ENCODE results near the gene BAMBI. TPM values are rescaled to one million over a fixed set of nuclear protein-coding genes. Genes with fewer than 3 reads are reported as not detected.

The BAMBI gene
- polyA plus RNA-seq, 1 of the 3 experiments (the other 2 are of a cell fraction), result 2.8 TPM

- 87% methylated on average over 3 of the region's 3 CpGs for WGBS (ENCODE audit: low lambda C conversion rate)
- POLR2A ChIA-PET, result no interaction called here
Observed at GRCh38 chr10:28687683-28688001, 10.3 kb downstream of the BAMBI start.

GRCh38 chr10:28690545-28690944 lies 13.2 kb downstream of the BAMBI start:
- no peaks in the 10 kb centered on the region for H3K36me3 ChIP-seq (replicated peaks in 1 of 2; ENCODE audit: control insufficient read depth in 1 of 2, insufficient read depth in 2 of 2, low read length in 1 of 2)
- no peaks in the 10 kb centered on the region for H4K20me1 ChIP-seq (ENCODE audit: insufficient read depth)
- WGBS (ENCODE audit: low lambda C conversion rate), result 79% methylated on average over 2 of the region's 2 CpGs
- H3K79me2 ChIP-seq (ENCODE audit: insufficient read depth), result no peaks in the 10 kb centered on the region
- no peaks in the 10 kb centered on the region for H3K9me3 ChIP-seq
- no peaks in the 10 kb centered on the region for H3K9me2 ChIP-seq
- no peak for DNase-seq
- ChIA-PET CTCF (interaction anchor here (1.4 to 2.0 kb wide), 2 partner anchors 10 to 27 kb away, joined by 4 to 5 read pairs; no protein-coding TSS in a partner anchor), POLR2A (no interaction called here)
- no peak overlapping the region for H3K9ac ChIP-seq
- H3K4me2 ChIP-seq, result no peak overlapping the region
- no peak overlapping the region for H3K27ac ChIP-seq (ENCODE audit: low read depth in 2 of 2, low read length in 1 of 2)
- no peak overlapping the region for H2AFZ ChIP-seq (ENCODE audit: low read depth)
- H3K27me3 ChIP-seq (ENCODE audit: insufficient read depth), result no peaks in the 10 kb centered on the region
- H3F3A ChIP-seq (replicated peaks; ENCODE audit: insufficient read depth), result peaks cover 7% of the 10 kb centered on the region
- peaks cover 7 to 20% of the 10 kb centered on the region in 2 experiments; a peak in 3 of 4 replicates for H3K4me1 ChIP-seq (ENCODE audit: control insufficient read depth in 1 of 2, insufficient read depth in 2 of 2, low read depth in 1 of 2, low read length in 1 of 2)
- H3K4me3 ChIP-seq (ENCODE audit: low read depth in 2 of 2, low read length in 1 of 2), result no peak overlapping the region
- TF ChIP-seq CHD2 (IDR thresholded peaks at IDR 0.05; ENCODE audit: low read length, partially characterized antibody) (no peak), ELF1 (IDR thresholded peaks at IDR 0.05) (no peak), TAF1 (IDR thresholded peaks at IDR 0.05; ENCODE audit: borderline replicate concordance, low read depth, low read length) (no peak), RFX5 (IDR thresholded peaks at IDR 0.05; ENCODE audit: low read length) (no peak), GABPA (IDR thresholded peaks at IDR 0.05; ENCODE audit: low read depth) (no peak), EP300 (IDR thresholded peaks at IDR 0.05; ENCODE audit: borderline replicate concordance in 1 of 2, low read depth in 1 of 2, low read length in 1 of 2) (no peak), NRF1 (IDR thresholded peaks at IDR 0.05; ENCODE audit: low read depth, low read length) (no peak), USF1 (IDR thresholded peaks at IDR 0.05; ENCODE audit: borderline replicate concordance, low read depth) (no peak), FOXM1 (IDR thresholded peaks at IDR 0.05; ENCODE audit: low read depth) (no peak), GATA2 (CRISPR knock-in tag; IDR thresholded peaks at IDR 0.05) (no peak), RAD21 (IDR thresholded peaks at IDR 0.05; ENCODE audit: low read length) (no peak)

More at GRCh38 chr10:28687683-28688001, 10.3 kb downstream of the BAMBI start:
- no peaks in the 10 kb centered on the region for H3K79me2 ChIP-seq (ENCODE audit: insufficient read depth)
- H3K9me3 ChIP-seq, result no peaks in the 10 kb centered on the region
- CTCF ChIA-PET, result interaction anchor here (0.7 to 1.9 kb wide), 5 partner anchors 24 to 444 kb away, joined by 3 to 6 read pairs (median 4); no protein-coding TSS in a partner anchor
- H3K4me1 ChIP-seq (ENCODE audit: control insufficient read depth in 1 of 2, insufficient read depth in 2 of 2, low read depth in 1 of 2, low read length in 1 of 2), result peaks cover 20 to 21% of the 10 kb centered on the region in 2 experiments; a peak in 3 of 4 replicates
- no peak for TF ChIP-seq USF1 (IDR thresholded peaks at IDR 0.05; ENCODE audit: borderline replicate concordance, low read depth)
- TF ChIP-seq RXRA (IDR thresholded peaks at IDR 0.05; ENCODE audit: borderline replicate concordance, low read depth), result no peak
- TF ChIP-seq CTCF (IDR thresholded peaks at IDR 0.05), result no peak
- TF ChIP-seq FOXJ3 (CRISPR knock-in tag; IDR thresholded peaks at IDR 0.05), result no peak
- TF ChIP-seq ELF1 (IDR thresholded peaks at IDR 0.05), result no peak
- TF ChIP-seq, protein P1, sequence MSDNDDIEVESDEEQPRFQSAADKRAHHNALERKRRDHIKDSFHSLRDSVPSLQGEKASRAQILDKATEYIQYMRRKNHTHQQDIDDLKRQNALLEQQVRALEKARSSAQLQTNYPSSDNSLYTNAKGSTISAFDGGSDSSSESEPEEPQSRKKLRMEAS (IDR thresholded peaks at IDR 0.05; ENCODE audit: low read depth), result no peak
- no peak for TF ChIP-seq RAD21 (IDR thresholded peaks at IDR 0.05; ENCODE audit: low read length)
- TF ChIP-seq POLR2AphosphoS5 (IDR thresholded peaks at IDR 0.05; ENCODE audit: low read depth, low read length), result no peak
- TF ChIP-seq JUND (IDR thresholded peaks at IDR 0.05), result no peak
- TF ChIP-seq SMC3 (IDR thresholded peaks at IDR 0.05; ENCODE audit: low read depth, low read length), result no peak
- TF ChIP-seq, protein P2, sequence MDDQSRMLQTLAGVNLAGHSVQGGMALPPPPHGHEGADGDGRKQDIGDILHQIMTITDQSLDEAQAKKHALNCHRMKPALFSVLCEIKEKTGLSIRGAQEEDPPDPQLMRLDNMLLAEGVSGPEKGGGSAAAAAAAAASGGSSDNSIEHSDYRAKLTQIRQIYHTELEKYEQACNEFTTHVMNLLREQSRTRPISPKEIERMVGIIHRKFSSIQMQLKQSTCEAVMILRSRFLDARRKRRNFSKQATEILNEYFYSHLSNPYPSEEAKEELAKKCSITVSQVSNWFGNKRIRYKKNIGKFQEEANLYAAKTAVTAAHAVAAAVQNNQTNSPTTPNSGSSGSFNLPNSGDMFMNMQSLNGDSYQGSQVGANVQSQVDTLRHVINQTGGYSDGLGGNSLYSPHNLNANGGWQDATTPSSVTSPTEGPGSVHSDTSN (IDR thresholded peaks at IDR 0.05), result no peak
- H3K36me3 ChIP-seq (replicated peaks in 1 of 2; ENCODE audit: control insufficient read depth in 1 of 2, insufficient read depth in 2 of 2, low read length in 1 of 2), result peaks cover 9 to 14% of the 10 kb centered on the region in 2 experiments
- no peak overlapping the region for H2AFZ ChIP-seq (ENCODE audit: low read depth)
- H3K27me3 ChIP-seq (ENCODE audit: insufficient read depth), result no peaks in the 10 kb centered on the region
- no peak overlapping the region for H3K4me3 ChIP-seq (ENCODE audit: low read depth in 2 of 2, low read length in 1 of 2)
- peaks cover 7% of the 10 kb centered on the region for H3F3A ChIP-seq (replicated peaks; ENCODE audit: insufficient read depth)
- no peak for DNase-seq
- no peaks in the 10 kb centered on the region for H3K9me2 ChIP-seq
- no peak overlapping the region for H3K9ac ChIP-seq
- no peak overlapping the region for H3K4me2 ChIP-seq
- H3K27ac ChIP-seq (ENCODE audit: low read depth in 2 of 2, low read length in 1 of 2), result no peak overlapping the region
- no peaks in the 10 kb centered on the region for H4K20me1 ChIP-seq (ENCODE audit: insufficient read depth)

Measured in SK-N-SH (cell line).